GM23338 (cell line): ENCODE results near the gene TTC28. TPM values are rescaled to one million over a fixed set of nuclear protein-coding genes. Genes with fewer than 3 reads are reported as not detected.
"Not testable (repeated sequence)": the region's sequence is repeated elsewhere in the genome, so short reads cannot be mapped to it uniquely, and the experiment has no call there.

ENCODE experiments used
- ATAC-seq: fragments of 200-7000 bp; cut with Tn5 transposase; 3 replicates; pipeline ENCODE4 v1.9.1; 2020
- DNase-seq: peaks from one replicate; pipeline ENCODE4 v3.0.0-alpha.2; 2015; ENCODE audit warnings: low spot score
- H2AFZ ChIP-seq: fragments of 200-600 bp; sonication (generic); 2 replicates; pipeline ENCODE4 v1.8.0; 2016; ENCODE audit warnings: antibody characterized with exemption, mild to moderate bottlenecking, moderate library complexity
- H3F3A ChIP-seq: fragments of 200-600 bp; sonication (generic); replicated peaks from 2 replicates; pipeline ENCODE4 v1.8.0; 2017; ENCODE audit warnings: antibody characterized with exemption, mixed run types, low read depth
- H3K27ac ChIP-seq: fragments of 200-600 bp; sonication (generic); 2 replicates; pipeline ENCODE4 v1.6.1; 2016; ENCODE audit warnings: low read depth
- H3K27me3 ChIP-seq: fragments of 200-600 bp; sonication (generic); 2 replicates; pipeline ENCODE4 v1.8.0; 2016; ENCODE audit warnings: mild to moderate bottlenecking, mixed run types, moderate library complexity; ENCODE audit not compliant: insufficient read depth
- H3K36me3 ChIP-seq: fragments of 200-600 bp; sonication (generic); 2 replicates; pipeline ENCODE4 v1.8.0; 2016; ENCODE audit warnings: mild to moderate bottlenecking; ENCODE audit not compliant: insufficient read depth
- H3K4me1 ChIP-seq: fragments of 200-600 bp; sonication (generic); 2 replicates; pipeline ENCODE4 v1.8.0; 2016; ENCODE audit warnings: mild to moderate bottlenecking, moderate library complexity; ENCODE audit not compliant: insufficient read depth
- H3K4me2 ChIP-seq: fragments of 200-600 bp; sonication (generic); 2 replicates; pipeline ENCODE4 v1.7.1; 2017; ENCODE audit warnings: mixed run types
- H3K4me3 ChIP-seq: fragments of 200-600 bp; sonication (generic); 2 replicates; pipeline ENCODE4 v1.6.1; 2016; ENCODE audit warnings: mixed run types
- H3K79me2 ChIP-seq: fragments of 200-600 bp; sonication (generic); replicated peaks from 2 replicates; pipeline ENCODE4 v1.8.0; 2017; ENCODE audit warnings: mild to moderate bottlenecking; ENCODE audit not compliant: insufficient read depth
- H3K9me2 ChIP-seq: fragments of 200-600 bp; sonication (generic); 2 replicates; pipeline ENCODE4 v1.8.0; 2017; ENCODE audit not compliant: insufficient read depth
- H4K20me1 ChIP-seq: fragments of 200-600 bp; sonication (generic); replicated peaks from 2 replicates; pipeline ENCODE4 v1.8.0; 2017; ENCODE audit warnings: mild to moderate bottlenecking; ENCODE audit not compliant: insufficient read depth
- H3K27ac Mint-ChIP-seq: 2 replicates; pipeline ENCODE4 v1.8.0; 2020; ENCODE audit warnings: inconsistent platforms, mild to moderate bottlenecking, moderate library complexity, mixed read lengths
- H3K27me3 Mint-ChIP-seq: 3 replicates; pipeline ENCODE4 v1.8.0; 2022; ENCODE audit warnings: low read depth, mild to moderate bottlenecking, moderate library complexity, mixed read lengths, inconsistent platforms; ENCODE audit not compliant: insufficient read depth, poor library complexity
- H3K36me3 Mint-ChIP-seq: 3 replicates; pipeline ENCODE4 v1.8.0; 2021; ENCODE audit warnings: low read depth, mild to moderate bottlenecking, inconsistent platforms, moderate library complexity, mixed read lengths
- H3K4me1 Mint-ChIP-seq: 3 replicates; pipeline ENCODE4 v1.8.0; 2020; ENCODE audit warnings: mild to moderate bottlenecking, inconsistent platforms, mixed read lengths
- H3K4me3 Mint-ChIP-seq: 3 replicates; pipeline ENCODE4 v1.8.0; 2021; ENCODE audit warnings: moderate library complexity, mild to moderate bottlenecking, inconsistent platforms, mixed read lengths
- H3K9me3 Mint-ChIP-seq: 3 replicates; pipeline ENCODE4 v1.8.0; 2020; ENCODE audit warnings: moderate library complexity, mild to moderate bottlenecking, inconsistent platforms, mixed read lengths
- CREB1 ChIP-seq: fragments of 250-450 bp; sonication (Bioruptor Pico); IDR thresholded peaks from 2 replicates; pipeline ENCODE4 v1.5.0; 2020; ENCODE audit warnings: low read depth, mild to moderate bottlenecking, moderate library complexity
- EZH2phosphoT487 ChIP-seq: fragments of 200-600 bp; sonication (generic); IDR thresholded peaks from one replicate; pipeline ENCODE4 v1.8.1; 2018; ENCODE audit warnings: antibody characterized with exemption; ENCODE audit not compliant: unreplicated experiment
- JUNB ChIP-seq: IDR thresholded peaks from one replicate; pipeline ENCODE4 v1.6.1; 2016; ENCODE audit warnings: antibody characterized with exemption; ENCODE audit not compliant: unreplicated experiment
- NANOG ChIP-seq: IDR thresholded peaks from 2 replicates; pipeline ENCODE4 v1.6.1; 2016; ENCODE audit warnings: antibody characterized with exemption, borderline replicate concordance
- POLR2AphosphoS5 ChIP-seq: IDR thresholded peaks from 2 replicates; pipeline ENCODE4 v1.6.1; 2016; ENCODE audit warnings: antibody characterized with exemption, low read depth
- REST ChIP-seq: IDR thresholded peaks from one replicate; pipeline ENCODE4 v1.6.1; 2018; ENCODE audit warnings: antibody characterized with exemption; ENCODE audit not compliant: unreplicated experiment
- ZNF114 ChIP-seq: fragments of 250-450 bp; sonication (Bioruptor Pico); IDR thresholded peaks from 2 replicates; pipeline ENCODE4 v1.5.0; 2020; ENCODE audit warnings: mild to moderate bottlenecking, moderate library complexity
- ZNF331 ChIP-seq: fragments of 250-450 bp; sonication (Bioruptor Pico); IDR thresholded peaks from 2 replicates; pipeline ENCODE4 v1.5.0; 2020; ENCODE audit warnings: low read depth, mild to moderate bottlenecking, moderate library complexity
- polyA plus RNA-seq: library from polyadenylated mRNA; unstranded; fragments of >200 nt; fragmentation: Nextera tagmentation; extraction: Ambion mirVana; gene quantifications from 2 replicates; pipeline ENCODE4 v1.2.1, GENCODE V29; 2016
- total RNA-seq: library from RNA; depleted of rRNA; stranded (reverse); fragments of >200 nt; shearing (Covaris generic); gene quantifications from 2 replicates; pipeline ENCODE4 v1.2.3, GENCODE V29; 2014
- TF ChIP-seq, protein P1 (sequence below): fragments of 250-450 bp; sonication (Bioruptor Pico); IDR thresholded peaks from 2 replicates; pipeline ENCODE4 v1.5.0; 2020; ENCODE audit warnings: mild to moderate bottlenecking, moderate library complexity
- TF ChIP-seq, protein P2 (sequence below), 2 experiments: fragments of 200-600 bp in 1 of 2; sonication (generic) in 1 of 2; conservative IDR thresholded peaks; 2 replicates each; pipeline versions ENCODE4 v1.5.1 to v1.6.1; 2016 to 2017; ENCODE audit warnings: antibody characterized with exemption in 2 of 2, low read depth in 2 of 2, mild to moderate bottlenecking in 2 of 2, moderate library complexity in 1 of 2

TTC28 gene
- total and polyA plus RNA-seq, 2 experiments from 2014 or later, result 4.5 to 16.1 TPM

- not testable (repeated sequence) for H4K20me1 ChIP-seq, H3K4me3 ChIP-seq, H3F3A ChIP-seq, ATAC-seq, H3K4me1 Mint-ChIP-seq, H3K36me3 ChIP-seq, DNase-seq, H3K4me3 Mint-ChIP-seq, H3K27me3 Mint-ChIP-seq, H3K9me2 ChIP-seq, H3K27ac Mint-ChIP-seq, H3K4me2 ChIP-seq, H3K27ac ChIP-seq, H3K79me2 ChIP-seq, H2AFZ ChIP-seq, H3K27me3 ChIP-seq, H3K4me1 ChIP-seq
- Mint-ChIP-seq H3K36me3 (peaks cover 21% of the 10 kb centered on the region), H3K9me3 (peaks cover 22% of the 10 kb centered on the region)
Measured at GRCh38 chr22:28089541-28089940, 590.1 kb downstream of the TTC28 start.

- H3K27ac ChIP-seq, result no peak overlapping the region
- H3K36me3 ChIP-seq, result no peaks in the 10 kb centered on the region
- H3K9me3 Mint-ChIP-seq, result peaks cover 9% of the 10 kb centered on the region; the same call in 2 of the 3 replicates
- DNase-seq, result no peak
- 0 out of 2 replicates have a peak, but pooled peaks cover 7% of the 10 kb centered on the region for H3K9me2 ChIP-seq
- H3K27me3 Mint-ChIP-seq, result peaks cover 1% of the 10 kb centered on the region
- H3K4me2 ChIP-seq, result no peak overlapping the region
- H2AFZ ChIP-seq, result no peak overlapping the region
- no peaks in the 10 kb centered on the region for H4K20me1 ChIP-seq
- no peak overlapping the region for H3K4me3 ChIP-seq
- no peaks in the 10 kb centered on the region for H3K27me3 ChIP-seq
- no peak overlapping the region for H3K27ac Mint-ChIP-seq
- ATAC-seq, result no peak
- H3K4me3 Mint-ChIP-seq, result no peak overlapping the region
- H3K4me1 Mint-ChIP-seq, result no peaks in the 10 kb centered on the region
- H3F3A ChIP-seq, result no peaks in the 10 kb centered on the region
- no peaks in the 10 kb centered on the region for H3K4me1 ChIP-seq
- H3K36me3 Mint-ChIP-seq, result peaks cover 13% of the 10 kb centered on the region; the same call in 2 of the 3 replicates
- no peaks in the 10 kb centered on the region for H3K79me2 ChIP-seq
- TF ChIP-seq REST, result no peak
- no peak for TF ChIP-seq ZNF114 (CRISPR knock-in tag)
- TF ChIP-seq CREB1 (CRISPR knock-in tag), result no peak
- TF ChIP-seq, protein P1, sequence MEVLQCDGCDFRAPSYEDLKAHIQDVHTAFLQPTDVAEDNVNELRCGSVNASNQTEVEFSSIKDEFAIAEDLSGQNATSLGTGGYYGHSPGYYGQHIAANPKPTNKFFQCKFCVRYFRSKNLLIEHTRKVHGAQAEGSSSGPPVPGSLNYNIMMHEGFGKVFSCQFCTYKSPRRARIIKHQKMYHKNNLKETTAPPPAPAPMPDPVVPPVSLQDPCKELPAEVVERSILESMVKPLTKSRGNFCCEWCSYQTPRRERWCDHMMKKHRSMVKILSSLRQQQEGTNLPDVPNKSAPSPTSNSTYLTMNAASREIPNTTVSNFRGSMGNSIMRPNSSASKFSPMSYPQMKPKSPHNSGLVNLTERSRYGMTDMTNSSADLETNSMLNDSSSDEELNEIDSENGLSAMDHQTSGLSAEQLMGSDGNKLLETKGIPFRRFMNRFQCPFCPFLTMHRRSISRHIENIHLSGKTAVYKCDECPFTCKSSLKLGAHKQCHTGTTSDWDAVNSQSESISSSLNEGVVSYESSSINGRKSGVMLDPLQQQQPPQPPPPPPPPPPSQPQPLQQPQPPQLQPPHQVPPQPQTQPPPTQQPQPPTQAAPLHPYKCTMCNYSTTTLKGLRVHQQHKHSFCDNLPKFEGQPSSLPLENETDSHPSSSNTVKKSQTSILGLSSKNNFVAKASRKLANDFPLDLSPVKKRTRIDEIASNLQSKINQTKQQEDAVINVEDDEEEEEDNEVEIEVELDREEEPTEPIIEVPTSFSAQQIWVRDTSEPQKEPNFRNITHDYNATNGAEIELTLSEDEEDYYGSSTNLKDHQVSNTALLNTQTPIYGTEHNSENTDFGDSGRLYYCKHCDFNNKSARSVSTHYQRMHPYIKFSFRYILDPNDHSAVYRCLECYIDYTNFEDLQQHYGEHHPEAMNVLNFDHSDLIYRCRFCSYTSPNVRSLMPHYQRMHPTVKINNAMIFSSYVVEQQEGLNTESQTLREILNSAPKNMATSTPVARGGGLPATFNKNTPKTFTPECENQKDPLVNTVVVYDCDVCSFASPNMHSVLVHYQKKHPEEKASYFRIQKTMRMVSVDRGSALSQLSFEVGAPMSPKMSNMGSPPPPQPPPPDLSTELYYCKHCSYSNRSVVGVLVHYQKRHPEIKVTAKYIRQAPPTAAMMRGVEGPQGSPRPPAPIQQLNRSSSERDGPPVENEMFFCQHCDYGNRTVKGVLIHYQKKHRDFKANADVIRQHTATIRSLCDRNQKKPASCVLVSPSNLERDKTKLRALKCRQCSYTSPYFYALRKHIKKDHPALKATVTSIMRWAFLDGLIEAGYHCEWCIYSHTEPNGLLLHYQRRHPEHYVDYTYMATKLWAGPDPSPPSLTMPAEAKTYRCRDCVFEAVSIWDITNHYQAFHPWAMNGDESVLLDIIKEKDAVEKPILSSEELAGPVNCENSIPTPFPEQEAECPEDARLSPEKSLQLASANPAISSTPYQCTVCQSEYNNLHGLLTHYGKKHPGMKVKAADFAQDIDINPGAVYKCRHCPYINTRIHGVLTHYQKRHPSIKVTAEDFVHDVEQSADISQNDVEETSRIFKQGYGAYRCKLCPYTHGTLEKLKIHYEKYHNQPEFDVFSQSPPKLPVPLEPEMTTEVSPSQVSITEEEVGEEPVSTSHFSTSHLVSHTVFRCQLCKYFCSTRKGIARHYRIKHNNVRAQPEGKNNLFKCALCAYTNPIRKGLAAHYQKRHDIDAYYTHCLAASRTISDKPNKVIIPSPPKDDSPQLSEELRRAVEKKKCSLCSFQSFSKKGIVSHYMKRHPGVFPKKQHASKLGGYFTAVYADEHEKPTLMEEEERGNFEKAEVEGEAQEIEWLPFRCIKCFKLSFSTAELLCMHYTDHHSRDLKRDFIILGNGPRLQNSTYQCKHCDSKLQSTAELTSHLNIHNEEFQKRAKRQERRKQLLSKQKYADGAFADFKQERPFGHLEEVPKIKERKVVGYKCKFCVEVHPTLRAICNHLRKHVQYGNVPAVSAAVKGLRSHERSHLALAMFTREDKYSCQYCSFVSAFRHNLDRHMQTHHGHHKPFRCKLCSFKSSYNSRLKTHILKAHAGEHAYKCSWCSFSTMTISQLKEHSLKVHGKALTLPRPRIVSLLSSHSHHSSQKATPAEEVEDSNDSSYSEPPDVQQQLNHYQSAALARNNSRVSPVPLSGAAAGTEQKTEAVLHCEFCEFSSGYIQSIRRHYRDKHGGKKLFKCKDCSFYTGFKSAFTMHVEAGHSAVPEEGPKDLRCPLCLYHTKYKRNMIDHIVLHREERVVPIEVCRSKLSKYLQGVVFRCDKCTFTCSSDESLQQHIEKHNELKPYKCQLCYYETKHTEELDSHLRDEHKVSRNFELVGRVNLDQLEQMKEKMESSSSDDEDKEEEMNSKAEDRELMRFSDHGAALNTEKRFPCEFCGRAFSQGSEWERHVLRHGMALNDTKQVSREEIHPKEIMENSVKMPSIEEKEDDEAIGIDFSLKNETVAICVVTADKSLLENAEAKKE (CRISPR knock-in tag), result no peak
- TF ChIP-seq, protein P2, sequence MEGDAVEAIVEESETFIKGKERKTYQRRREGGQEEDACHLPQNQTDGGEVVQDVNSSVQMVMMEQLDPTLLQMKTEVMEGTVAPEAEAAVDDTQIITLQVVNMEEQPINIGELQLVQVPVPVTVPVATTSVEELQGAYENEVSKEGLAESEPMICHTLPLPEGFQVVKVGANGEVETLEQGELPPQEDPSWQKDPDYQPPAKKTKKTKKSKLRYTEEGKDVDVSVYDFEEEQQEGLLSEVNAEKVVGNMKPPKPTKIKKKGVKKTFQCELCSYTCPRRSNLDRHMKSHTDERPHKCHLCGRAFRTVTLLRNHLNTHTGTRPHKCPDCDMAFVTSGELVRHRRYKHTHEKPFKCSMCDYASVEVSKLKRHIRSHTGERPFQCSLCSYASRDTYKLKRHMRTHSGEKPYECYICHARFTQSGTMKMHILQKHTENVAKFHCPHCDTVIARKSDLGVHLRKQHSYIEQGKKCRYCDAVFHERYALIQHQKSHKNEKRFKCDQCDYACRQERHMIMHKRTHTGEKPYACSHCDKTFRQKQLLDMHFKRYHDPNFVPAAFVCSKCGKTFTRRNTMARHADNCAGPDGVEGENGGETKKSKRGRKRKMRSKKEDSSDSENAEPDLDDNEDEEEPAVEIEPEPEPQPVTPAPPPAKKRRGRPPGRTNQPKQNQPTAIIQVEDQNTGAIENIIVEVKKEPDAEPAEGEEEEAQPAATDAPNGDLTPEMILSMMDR (conservative IDR thresholded peaks at IDR 0.05; ENCODE audit: low read depth in 2 of 2), result no peak
- no peak for TF ChIP-seq JUNB
- no peak for TF ChIP-seq POLR2AphosphoS5
- TF ChIP-seq ZNF331 (CRISPR knock-in tag), result no peak
- no peak for TF ChIP-seq NANOG
- TF ChIP-seq EZH2phosphoT487, result no peak
Measured at GRCh38 chr22:28077166-28077565, 602.5 kb downstream of the TTC28 start.
